Liver (tissue), 9 donors: ENCODE data around the gene SESTD1. TPM values are rescaled to one million over a fixed set of nuclear protein-coding genes. Genes with fewer than 3 reads are reported as not detected.

Experiments used
- DNase-seq: peaks from one replicate; pipeline ENCODE4 v3.0.0-alpha.2; 2017; ENCODE audit warnings: low spot score
- H3K27ac ChIP-seq, 2 donors: one replicate each; pipeline ENCODE4 v1.7.0; 2013; ENCODE audit warnings: inconsistent platforms in 2 of 2, low read length in 2 of 2, control low read depth in 1 of 2, low read depth in 1 of 2, mild to moderate bottlenecking in 1 of 2
- H3K27me3 ChIP-seq, 4 donors: one replicate each; pipeline versions ENCODE4 v1.6.1 to v1.7.0; 2013; ENCODE audit warnings: low read length in 3 of 4, inconsistent platforms in 1 of 4, mild to moderate bottlenecking in 1 of 4, moderate library complexity in 1 of 4; ENCODE audit not compliant: control insufficient read depth in 4 of 4, insufficient read depth in 4 of 4
- H3K36me3 ChIP-seq, 4 donors: one replicate each; pipeline versions ENCODE4 v1.6.1 to v1.7.0; 2013; ENCODE audit warnings: low read length in 3 of 4, mild to moderate bottlenecking in 3 of 4, low read depth in 1 of 4, moderate library complexity in 1 of 4; ENCODE audit not compliant: control insufficient read depth in 4 of 4, insufficient read depth in 3 of 4
- H3K4me1 ChIP-seq, 4 donors: one replicate each; pipeline versions ENCODE4 v1.6.1 to v1.7.0; 2013; ENCODE audit warnings: low read length in 3 of 4, mild to moderate bottlenecking in 3 of 4, moderate library complexity in 1 of 4; ENCODE audit not compliant: control insufficient read depth in 4 of 4, insufficient read depth in 4 of 4
- H3K4me3 ChIP-seq, 3 donors: one replicate each; pipeline versions ENCODE4 v1.6.1 to v1.7.0; 2013; ENCODE audit warnings: low read length in 3 of 3, control low read depth in 1 of 3, low read depth in 1 of 3, mild to moderate bottlenecking in 1 of 3
- H3K9ac ChIP-seq, 2 donors: one replicate each; pipeline ENCODE4 v1.7.0; 2013; ENCODE audit warnings: low read length in 2 of 2, mild to moderate bottlenecking in 2 of 2, moderate library complexity in 2 of 2, control low read depth in 1 of 2, low read depth in 1 of 2
- H3K9me3 ChIP-seq, 4 donors: one replicate each; pipeline versions ENCODE4 v1.6.1 to v1.7.0; 2013; ENCODE audit warnings: low read length in 3 of 4; ENCODE audit not compliant: control insufficient read depth in 4 of 4
- ATF3 ChIP-seq: IDR thresholded peaks from 2 replicates; pipeline ENCODE4 v1.6.1; 2016; ENCODE audit warnings: antibody characterized with exemption
- CTCF ChIP-seq: fragments of 150-350 bp; IDR thresholded peaks from 2 replicates; pipeline ENCODE4 v1.5.1; 2017; ENCODE audit warnings: improper control_type of control experiment, low read depth, low read length; ENCODE audit not compliant: missing input control
- EGR1 ChIP-seq, 2 donors: IDR thresholded peaks; 2 replicates each; pipeline ENCODE4 v1.6.1; 2016 to 2018; ENCODE audit warnings: antibody characterized with exemption in 2 of 2, low read depth in 2 of 2
- FOXA1 ChIP-seq: IDR thresholded peaks from 2 replicates; pipeline ENCODE4 v1.6.1; 2016; ENCODE audit warnings: antibody characterized with exemption
- FOXA2 ChIP-seq: IDR thresholded peaks from 2 replicates; pipeline ENCODE4 v1.6.1; 2016; ENCODE audit warnings: antibody characterized with exemption
- GABPA ChIP-seq, 2 donors: IDR thresholded peaks in 1 of 2; conservative IDR thresholded peaks in 1 of 2; 2 replicates each; pipeline ENCODE4 v1.6.1; 2016; ENCODE audit warnings: antibody characterized with exemption in 2 of 2, mild to moderate bottlenecking in 1 of 2, moderate library complexity in 1 of 2
- HNF4A ChIP-seq, 2 donors: conservative IDR thresholded peaks; 2 replicates each; pipeline ENCODE4 v1.6.1; 2016; ENCODE audit warnings: antibody characterized with exemption in 2 of 2, mild to moderate bottlenecking in 2 of 2
- HNF4G ChIP-seq: IDR thresholded peaks from 2 replicates; pipeline ENCODE4 v1.6.1; 2016; ENCODE audit warnings: antibody characterized with exemption
- JUND ChIP-seq, 2 donors: IDR thresholded peaks; 2 replicates each; pipeline ENCODE4 v1.6.1; 2016; ENCODE audit warnings: antibody characterized with exemption in 2 of 2
- MAX ChIP-seq: IDR thresholded peaks from 2 replicates; pipeline ENCODE4 v1.6.1; 2016; ENCODE audit warnings: antibody characterized with exemption
- NR2F2 ChIP-seq: IDR thresholded peaks from 2 replicates; pipeline ENCODE4 v1.6.1; 2016; ENCODE audit warnings: antibody characterized with exemption
- RAD21 ChIP-seq, 2 donors: IDR thresholded peaks; 2 replicates each; pipeline ENCODE4 v1.6.1; 2016; ENCODE audit warnings: antibody characterized with exemption in 2 of 2, mild to moderate bottlenecking in 2 of 2
- REST ChIP-seq: IDR thresholded peaks from 2 replicates; pipeline ENCODE4 v1.6.1; 2016; ENCODE audit warnings: antibody characterized with exemption, mild to moderate bottlenecking
- RXRA ChIP-seq, 2 donors: IDR thresholded peaks; 2 replicates each; pipeline ENCODE4 v1.6.1; 2017 to 2018; ENCODE audit warnings: antibody characterized with exemption in 2 of 2, mild to moderate bottlenecking in 1 of 2
- SP1 ChIP-seq: IDR thresholded peaks from 2 replicates; pipeline ENCODE4 v1.6.1; 2018; ENCODE audit warnings: antibody characterized with exemption, mild to moderate bottlenecking
- TAF1 ChIP-seq: conservative IDR thresholded peaks from 2 replicates; pipeline ENCODE4 v1.6.1; 2016; ENCODE audit warnings: antibody characterized with exemption, mild to moderate bottlenecking
- YY1 ChIP-seq: IDR thresholded peaks from 2 replicates; pipeline ENCODE4 v1.6.1; 2016; ENCODE audit warnings: antibody characterized with exemption, mild to moderate bottlenecking
- ZBTB33 ChIP-seq: IDR thresholded peaks from 2 replicates; pipeline ENCODE4 v1.6.1; 2016; ENCODE audit warnings: antibody characterized with exemption
- WGBS: extraction: QIAGEN DNeasy Blood & Tissue Kit; methylation state at CpG from one replicate; pipeline ENCODE4 v1.1.7; 2013; 5-methylcytosine and 5-hydroxymethylcytosine counted together
- polyA plus RNA-seq, 2 donors: library from polyadenylated mRNA; stranded (reverse) in 1 of 2; unstranded in 1 of 2; fragments of 200-250 nt in 1 of 2; fragments of >200 nt in 1 of 2; fragmentation: Nextera tagmentation in 1 of 2; extraction: Ambion mirVana in 1 of 2; gene quantifications; one replicate each; pipeline versions ENCODE4 v1.2.1 to v1.2.3, GENCODE V29; 2013 to 2015
- total RNA-seq, 2 donors: library from RNA; depleted of rRNA; stranded (reverse); fragments of >200 nt; gene quantifications; one replicate each; pipeline ENCODE4 v1.2.3, GENCODE V29; 2014
- donor health status: healthy.
- donor health status: healthy.
- donor health status: healthy.
- donor health status: healthy.
- donor health status: healthy.

SESTD1 gene
- total and polyA plus RNA-seq, 4 donors, result 6.3 to 10.1 (median 7.4) TPM

- Histone ChIP-seq H3K4me3 (no peak overlapping the region), H3K27ac (no peak overlapping the region), H3K36me3 (no peaks in the 10 kb centered on the region), H3K27me3 (no peaks in the 10 kb centered on the region), H3K9ac (no peak overlapping the region), H3K9me3 (no peaks in the 10 kb centered on the region), H3K4me1 (peaks cover 2 to 12% (median 7%) of the 10 kb centered on the region in 4 donors)
- no peak for DNase-seq
- 96% methylated on average over 2 of the region's 2 CpGs for WGBS
- no peak for TF ChIP-seq RAD21 (IDR thresholded peaks at IDR 0.05)
- no peak for TF ChIP-seq RXRA (IDR thresholded peaks at IDR 0.05)
- TF ChIP-seq TAF1, result no peak
- TF ChIP-seq FOXA2, result no peak
- TF ChIP-seq HNF4A (conservative IDR thresholded peaks at IDR 0.05), result no peak
- no peak for TF ChIP-seq REST
- no peak for TF ChIP-seq ATF3
- no peak for TF ChIP-seq ZBTB33
- no peak for TF ChIP-seq JUND (IDR thresholded peaks at IDR 0.05)
- TF ChIP-seq CTCF, result no peak
- no peak for TF ChIP-seq EGR1 (IDR thresholded peaks at IDR 0.05; ENCODE audit: low read depth in 2 of 2)
- TF ChIP-seq NR2F2, result no peak
- TF ChIP-seq MAX, result no peak
- no peak for TF ChIP-seq FOXA1
- TF ChIP-seq GABPA (IDR thresholded peaks at IDR 0.05 in 1 of 2, conservative IDR thresholded peaks at IDR 0.05 in 1 of 2), result no peak
- TF ChIP-seq SP1, result no peak
- no peak for TF ChIP-seq HNF4G
- no peak for TF ChIP-seq YY1
These were observed 3.3 kb downstream of the SESTD1 start for GRCh38 chr2:179261151-179261825.
